ENCODE data around the gene TSPAN19.

- no peak for TF ChIP-seq CTCF (conservative IDR thresholded peaks at IDR 0.05)
- no peak for TF ChIP-seq ZFX (IDR thresholded peaks at IDR 0.05)
These were observed 33.2 kb downstream of the TSPAN19 start for GRCh38 chr12:85002778-85003296.

All from C4-2B (cell line).